Natural killer cell (primary cell): ENCODE data around the gene PPM1J. TPM values are rescaled to one million over a fixed set of nuclear protein-coding genes. Genes with fewer than 3 reads are reported as not detected.
A peak's percentile ranks its signal among the peaks of the same experiment; 100 is the strongest.

ENCODE experiments used
- ATAC-seq, 3 donors: fragments of 150-1000 bp in 2 of 3; fragments of 200-7000 bp in 1 of 3; cut with Tn5 transposase; 1 replicate in 1 of 3; 2 replicates in 2 of 3; pipeline ENCODE4 v1.10.0; 2021; ENCODE audit warnings: mild to moderate bottlenecking in 2 of 3, moderate library complexity in 2 of 3
- DNase-seq, 2 donors: peaks; one replicate each; pipeline versions ENCODE4 v3.0.0 to v3.0.0-alpha.2; 2013 to 2021; ENCODE audit warnings: mixed read lengths in 1 of 2
- H3K27ac ChIP-seq: one replicate; pipeline ENCODE4 v1.5.1; 2013; ENCODE audit warnings: mild to moderate bottlenecking, low read length
- H3K27me3 ChIP-seq: one replicate; pipeline ENCODE4 v1.6.1; 2013; ENCODE audit warnings: low read length; ENCODE audit not compliant: control insufficient read depth, insufficient read depth
- H3K36me3 ChIP-seq: one replicate; pipeline ENCODE4 v1.6.1; 2013; ENCODE audit warnings: low read length; ENCODE audit not compliant: control insufficient read depth, insufficient read depth
- H3K4me1 ChIP-seq: one replicate; pipeline ENCODE4 v1.6.1; 2013; ENCODE audit warnings: low read length; ENCODE audit not compliant: control insufficient read depth, insufficient read depth
- H3K4me3 ChIP-seq: one replicate; pipeline ENCODE4 v1.5.1; 2013; ENCODE audit warnings: low read length
- H3K9me3 ChIP-seq: one replicate; pipeline ENCODE4 v1.6.1; 2013; ENCODE audit warnings: low read length; ENCODE audit not compliant: control insufficient read depth, insufficient read depth
- H3K27ac Mint-ChIP-seq, 2 donors: one replicate each; pipeline ENCODE4 v1.8.0; 2022; ENCODE audit warnings: mild to moderate bottlenecking in 2 of 2, mixed read lengths in 2 of 2, moderate library complexity in 1 of 2
- H3K27me3 Mint-ChIP-seq, 2 donors: one replicate each; pipeline ENCODE4 v1.8.0; 2022; ENCODE audit warnings: low read depth in 2 of 2, mixed read lengths in 2 of 2
- H3K36me3 Mint-ChIP-seq: one replicate; pipeline ENCODE4 v1.8.0; 2022; ENCODE audit warnings: mixed read lengths
- H3K4me1 Mint-ChIP-seq, 2 donors: one replicate each; pipeline ENCODE4 v1.8.0; 2022; ENCODE audit warnings: mixed read lengths in 2 of 2
- H3K4me3 Mint-ChIP-seq: one replicate; pipeline ENCODE4 v1.8.0; 2022; ENCODE audit warnings: mild to moderate bottlenecking, moderate library complexity, mixed read lengths
- H3K9me3 Mint-ChIP-seq, 2 donors: one replicate each; pipeline ENCODE4 v1.8.0; 2022; ENCODE audit warnings: mixed read lengths in 2 of 2
- whole genome bisulfite sequencing: methylation state at CpG from one replicate; pipeline ENCODE4 v1.1.7; 2013; ENCODE audit warnings: missing lambda C conversion rate; ENCODE audit not compliant: insufficient coverage; 5-methylcytosine and 5-hydroxymethylcytosine counted together
- intact Hi-C: fragments of 100-400 bp; cut with micrococcal nuclease; formaldehyde crosslinking; loops from one replicate; pipeline ENCODE4 v1.14.2; 2022
- total RNA-seq, 4 donors: library from RNA; stranded (reverse); fragments of 120-200 nt in 1 of 4; gene quantifications; one replicate each; pipeline versions ENCODE4 v1.2.3 to v1.2.4, GENCODE V29; 2013 to 2022
- TF ChIP-seq, protein P1 (sequence below): fragments of 200-600 bp; IDR thresholded peaks from one replicate; pipeline ENCODE4 v1.8.0; 2022; ENCODE audit warnings: antibody characterized with exemption

The PPM1J gene
- total RNA-seq, 3 donors from 2014 or later (not counting 1 experiment from before 2014, with no cell fraction given) = 0.26 TPM; not detected in 2

DNA sequence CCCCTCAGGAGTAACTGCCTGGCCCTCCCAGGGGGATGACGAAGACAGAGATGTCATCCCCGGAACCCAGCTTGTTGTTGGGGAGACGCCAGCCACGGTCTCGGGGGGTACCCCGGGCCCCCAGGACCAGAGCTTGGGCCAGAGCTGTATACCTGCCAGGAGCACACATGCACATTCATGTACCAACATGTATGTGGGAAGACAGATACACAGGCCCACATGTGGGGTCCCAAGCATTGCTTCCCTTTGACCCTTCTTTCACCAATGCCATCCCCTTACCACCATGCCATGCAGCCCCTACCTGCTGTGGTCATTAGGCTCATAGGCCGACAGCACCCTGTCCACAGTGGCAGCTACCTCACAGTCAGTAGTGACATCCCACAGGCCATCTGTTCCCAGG lies 5.0 kb downstream of the PPM1J start:
- Mint-ChIP-seq H3K36me3 (no peaks in the 10 kb centered on the region), H3K27me3 (peaks cover 0 to 6% of the 10 kb centered on the region in 2 donors), H3K4me3 (no peak overlapping the region), H3K27ac (no peak overlapping the region), H3K9me3 (no peaks in the 10 kb centered on the region), H3K4me1 (peaks cover 23 to 31% of the 10 kb centered on the region in 2 donors)
- intact Hi-C loops = loop anchor here (10.0 kb wide), 2 partner anchors 245 to 335 kb away; partner anchors contain the start of gene SLC16A1
- DNase-seq = no peak
- no peak overlapping the region for H3K27ac ChIP-seq
- ATAC-seq = no peak
- TF ChIP-seq, protein P1, sequence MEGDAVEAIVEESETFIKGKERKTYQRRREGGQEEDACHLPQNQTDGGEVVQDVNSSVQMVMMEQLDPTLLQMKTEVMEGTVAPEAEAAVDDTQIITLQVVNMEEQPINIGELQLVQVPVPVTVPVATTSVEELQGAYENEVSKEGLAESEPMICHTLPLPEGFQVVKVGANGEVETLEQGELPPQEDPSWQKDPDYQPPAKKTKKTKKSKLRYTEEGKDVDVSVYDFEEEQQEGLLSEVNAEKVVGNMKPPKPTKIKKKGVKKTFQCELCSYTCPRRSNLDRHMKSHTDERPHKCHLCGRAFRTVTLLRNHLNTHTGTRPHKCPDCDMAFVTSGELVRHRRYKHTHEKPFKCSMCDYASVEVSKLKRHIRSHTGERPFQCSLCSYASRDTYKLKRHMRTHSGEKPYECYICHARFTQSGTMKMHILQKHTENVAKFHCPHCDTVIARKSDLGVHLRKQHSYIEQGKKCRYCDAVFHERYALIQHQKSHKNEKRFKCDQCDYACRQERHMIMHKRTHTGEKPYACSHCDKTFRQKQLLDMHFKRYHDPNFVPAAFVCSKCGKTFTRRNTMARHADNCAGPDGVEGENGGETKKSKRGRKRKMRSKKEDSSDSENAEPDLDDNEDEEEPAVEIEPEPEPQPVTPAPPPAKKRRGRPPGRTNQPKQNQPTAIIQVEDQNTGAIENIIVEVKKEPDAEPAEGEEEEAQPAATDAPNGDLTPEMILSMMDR = no peak
- peaks cover 10% of the 10 kb centered on the region for H3K27me3 ChIP-seq
- H3K4me1 ChIP-seq = peaks cover 37% of the 10 kb centered on the region
- no peaks in the 10 kb centered on the region for H3K36me3 ChIP-seq
- H3K9me3 ChIP-seq = no peaks in the 10 kb centered on the region
- WGBS = 95% methylated on average over 7 of the region's 7 CpGs
- H3K4me3 ChIP-seq = no peak overlapping the region

DNA sequence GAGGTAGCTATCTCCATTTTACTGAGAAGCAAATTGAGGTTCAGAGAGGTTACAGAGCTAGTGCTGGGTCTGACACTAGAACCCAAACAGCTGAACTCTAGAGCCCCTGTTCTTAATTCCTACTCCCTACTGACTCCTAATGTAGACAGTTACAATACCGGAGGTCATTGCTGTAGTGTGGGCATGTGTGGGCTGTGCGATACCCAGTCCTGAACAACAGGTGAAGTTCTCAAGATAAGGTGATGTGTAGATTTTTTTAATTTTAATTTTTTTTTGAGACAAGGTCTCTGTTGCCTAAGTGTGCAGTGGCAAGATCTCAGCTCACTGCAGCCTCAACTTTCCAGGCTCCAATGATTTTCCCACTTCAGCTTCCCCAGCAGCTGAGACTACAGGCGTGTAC lies 6.6 kb downstream of the PPM1J start:
- intact Hi-C loops = loop anchor here (5.0 kb wide), 1 partner anchor 206 kb away; no protein-coding TSS in a partner anchor
- no peak overlapping the region for H3K4me3 ChIP-seq
- peaks cover 36% of the 10 kb centered on the region in 2 donors for H3K4me1 Mint-ChIP-seq
- TF ChIP-seq, protein P1 = no peak
- H3K27me3 Mint-ChIP-seq = peaks cover 0 to 3% of the 10 kb centered on the region in 2 donors
- peaks cover 40% of the 10 kb centered on the region for H3K4me1 ChIP-seq
- H3K4me3 Mint-ChIP-seq = peak overlapping the region; percentile 93
- H3K9me3 ChIP-seq = no peaks in the 10 kb centered on the region
- no peaks in the 10 kb centered on the region for H3K9me3 Mint-ChIP-seq
- ATAC-seq (no peak), DNase-seq (no peak)
- WGBS = 86% methylated on average over 2 of the region's 3 CpGs
- no peak overlapping the region for H3K27ac ChIP-seq
- H3K36me3 ChIP-seq = no peaks in the 10 kb centered on the region
- no peaks in the 10 kb centered on the region for H3K36me3 Mint-ChIP-seq
- H3K27me3 ChIP-seq = no peaks in the 10 kb centered on the region
- H3K27ac Mint-ChIP-seq = peak overlapping the region in 1 of 2 donors; percentile 81

DNA sequence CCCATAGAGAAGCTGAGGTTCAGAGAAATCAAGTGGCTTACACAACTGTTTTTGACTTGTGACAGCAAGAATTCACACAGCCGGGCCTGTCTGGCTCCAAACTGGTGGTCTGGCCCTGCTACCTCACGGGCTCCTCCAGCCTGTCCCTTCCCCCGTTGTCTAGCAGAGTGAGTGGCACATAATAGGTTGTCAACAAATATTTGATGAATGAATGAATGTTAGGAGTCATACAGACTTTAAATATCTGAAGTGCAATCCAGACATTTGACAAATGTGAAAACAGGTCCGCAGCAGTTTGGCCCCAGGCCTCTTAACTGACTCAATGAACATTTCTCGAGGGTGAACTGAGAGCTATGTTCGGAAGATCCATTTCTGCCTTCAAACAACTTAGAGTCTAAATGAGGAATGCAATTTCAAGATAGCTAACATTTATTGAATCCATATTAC lies 7.1 kb downstream of the PPM1J start:
- no peaks in the 10 kb centered on the region for H3K27me3 ChIP-seq
- Mint-ChIP-seq H3K9me3 (no peaks in the 10 kb centered on the region), H3K27me3 (peaks cover 0 to 3% of the 10 kb centered on the region in 2 donors), H3K27ac (peak overlapping the region; percentile 81 to 90), H3K4me1 (peaks cover 40 to 41% of the 10 kb centered on the region in 2 donors), H3K4me3 (peak overlapping the region; percentile 93), H3K36me3 (no peaks in the 10 kb centered on the region)
- DNase-seq (no peak), ATAC-seq (no peak)
- peaks cover 3% of the 10 kb centered on the region for H3K36me3 ChIP-seq
- TF ChIP-seq, protein P1 = no peak
- intact Hi-C loops = loop anchor here (5.0 kb wide), 1 partner anchor 206 kb away; no protein-coding TSS in a partner anchor
- H3K4me3 ChIP-seq = no peak overlapping the region
- 87% methylated on average over 6 of the region's 6 CpGs for WGBS
- H3K27ac ChIP-seq = no peak overlapping the region
- peaks cover 44% of the 10 kb centered on the region for H3K4me1 ChIP-seq
- H3K9me3 ChIP-seq = no peaks in the 10 kb centered on the region
